Activated T-helper 9 cell treated with anti-CD3 and anti-CD28 coated beads, Interleukin-2, amount 50 U/mL, for 16 hours (primary cell): ENCODE data around the gene SF3A1.

Experiments
- DNase-seq: peaks from one replicate; pipeline ENCODE4 v3.0.0-alpha.2; 2020; ENCODE audit warnings: low read depth

SF3A1 gene

GRCh38 chr22:30301995-30302809 lies 54.5 kb downstream of the SF3A1 start:
- no peak for DNase-seq

GRCh38 chr22:30299322-30299721 lies 57.4 kb downstream of the SF3A1 start:
- DNase-seq = no peak

- DNase-seq = no peak
Measured at GRCh38 chr22:30297991-30298701, 58.5 kb downstream of the SF3A1 start.

- no peak for DNase-seq
Measured at GRCh38 chr22:30297276-30297990, 59.3 kb downstream of the SF3A1 start.

GRCh38 chr22:30296833-30297232 lies 59.9 kb downstream of the SF3A1 start:
- DNase-seq = no peak

GRCh38 chr22:30296324-30296723 lies 60.4 kb downstream of the SF3A1 start:
- no peak for DNase-seq

- DNase-seq = no peak
Measured at GRCh38 chr22:30295576-30295975, 61.1 kb downstream of the SF3A1 start.

- no peak for DNase-seq
Measured at GRCh38 chr22:30294830-30295229, 61.9 kb downstream of the SF3A1 start.

GRCh38 chr22:30294066-30294465 lies 62.6 kb downstream of the SF3A1 start:
- DNase-seq = no peak

GRCh38 chr22:30293026-30293425 lies 63.7 kb downstream of the SF3A1 start:
- no peak for DNase-seq

GRCh38 chr22:30292069-30292970 lies 64.4 kb downstream of the SF3A1 start:
- DNase-seq = no peak

GRCh38 chr22:30291058-30291892 lies 65.4 kb downstream of the SF3A1 start:
- no peak for DNase-seq

GRCh38 chr22:30290342-30291057 lies 66.2 kb downstream of the SF3A1 start:
- DNase-seq = no peak

GRCh38 chr22:30289980-30290313 lies 66.7 kb downstream of the SF3A1 start:
- no peak for DNase-seq

- DNase-seq = peak; percentile 83
Measured at GRCh38 chr22:30289141-30289979, 67.3 kb downstream of the SF3A1 start, which contains the start of gene CASTOR1. Gene CASTOR1 (minus strand): TSS chr22:30289505. CDS start chr22:30289497, 8 bp downstream.

- DNase-seq = no peak
Measured at GRCh38 chr22:30288419-30289140, 68.1 kb downstream of the SF3A1 start.

GRCh38 chr22:30287648-30288418 lies 68.9 kb downstream of the SF3A1 start:
- peak; percentile 80 for DNase-seq
